ENCODE results near the gene TTC6.

TTC6 gene

GRCh38 chr14:37637341-37637740, 41.9 kb downstream of the TTC6 start:
- no peak for DNase-seq

- DNase-seq, result no peak
Measured at GRCh38 chr14:37638599-37638998, 43.2 kb downstream of the TTC6 start.

GRCh38 chr14:37641117-37641516, 45.7 kb downstream of the TTC6 start:
- no peak for DNase-seq

GRCh38 chr14:37642125-37642524, 46.7 kb downstream of the TTC6 start:
- no peak for DNase-seq

- no peak for DNase-seq
Measured at GRCh38 chr14:37643701-37644100, 48.3 kb downstream of the TTC6 start.

Data from activated CD4-positive, alpha-beta T cell treated with anti-CD3 and anti-CD28 coated beads, Interleukin-2, amount 50 U/mL, for 4 hours (primary cell).